Suprapubic skin (tissue), 4 donors: ENCODE results near the gene MARVELD2. TPM values are rescaled to one million over a fixed set of nuclear protein-coding genes. Genes with fewer than 3 reads are reported as not detected.
"Not testable (repeated sequence)": the region's sequence is repeated elsewhere in the genome, so short reads cannot be mapped to it uniquely, and the experiment has no call there.

ENCODE experiments used
- DNase-seq, 2 donors: peaks; one replicate each; pipeline ENCODE4 v3.0.0-alpha.2; 2019; ENCODE audit warnings: low spot score in 2 of 2
- H3K27ac ChIP-seq: fragments of 200-600 bp; sonication (generic); one replicate; pipeline ENCODE4 v1.5.1; 2019
- H3K27me3 ChIP-seq: fragments of 200-600 bp; sonication (generic); one replicate; pipeline ENCODE4 v1.5.1; 2019
- H3K36me3 ChIP-seq: fragments of 200-600 bp; sonication (generic); one replicate; pipeline ENCODE4 v1.5.1; 2019
- H3K4me1 ChIP-seq: fragments of 200-600 bp; sonication (generic); one replicate; pipeline ENCODE4 v1.5.1; 2019
- H3K4me3 ChIP-seq: fragments of 200-600 bp; sonication (generic); one replicate; pipeline ENCODE4 v1.5.1; 2019; ENCODE audit warnings: mild to moderate bottlenecking
- H3K9me3 ChIP-seq: fragments of 200-600 bp; sonication (generic); one replicate; pipeline ENCODE4 v1.5.1; 2019
- CTCF ChIP-seq, 2 donors: fragments of 200-600 bp in 1 of 2; fragments of 450-650 bp in 1 of 2; sonication (generic) in 1 of 2; IDR thresholded peaks; one replicate each; pipeline ENCODE4 v1.5.1; 2016 to 2019; ENCODE audit warnings: antibody characterized with exemption in 2 of 2, mild to moderate bottlenecking in 1 of 2, moderate library complexity in 1 of 2
- EP300 ChIP-seq: sonication (generic); formaldehyde crosslinking; IDR thresholded peaks from one replicate; pipeline ENCODE4 v1.6.1; 2017; ENCODE audit warnings: antibody characterized with exemption
- POLR2A ChIP-seq, 2 donors: fragments of 450-650 bp; IDR thresholded peaks; one replicate each; pipeline ENCODE4 v1.6.1; 2017; ENCODE audit warnings: antibody characterized with exemption in 2 of 2, mild to moderate bottlenecking in 2 of 2, moderate library complexity in 2 of 2
- POLR2AphosphoS5 ChIP-seq, 3 donors: sonication (generic); formaldehyde crosslinking; IDR thresholded peaks; one replicate each; pipeline ENCODE4 v1.6.1; 2017; ENCODE audit warnings: antibody characterized with exemption in 3 of 3
- WGBS: methylation state at CpG from one replicate; pipeline ENCODE4 v1.1.5; 2018; 5-methylcytosine and 5-hydroxymethylcytosine counted together
- total RNA-seq, 4 donors: library from RNA; depleted of rRNA; stranded (reverse); fragments of >200 nt; gene quantifications; one replicate each; pipeline ENCODE4 v1.1.0, GENCODE V29; 2016

MARVELD2 gene
- total RNA-seq, 4 donors from 2014 or later = 22.5 to 29.4 (median 26.0) TPM

- no peaks in the 10 kb centered on the region for H3K27me3 ChIP-seq
- no peak overlapping the region for H3K27ac ChIP-seq
- H3K9me3 ChIP-seq = no peaks in the 10 kb centered on the region
- DNase-seq = no peak
- TF ChIP-seq EP300 = no peak
- TF ChIP-seq CTCF (IDR thresholded peaks at IDR 0.05) = no peak
- TF ChIP-seq POLR2AphosphoS5 (IDR thresholded peaks at IDR 0.05) = no peak
- no peak for TF ChIP-seq POLR2A (IDR thresholded peaks at IDR 0.05)
- WGBS = 41% methylated on average over 1 of the region's 1 CpG
- no peak overlapping the region for H3K4me3 ChIP-seq
- no peaks in the 10 kb centered on the region for H3K4me1 ChIP-seq
- no peaks in the 10 kb centered on the region for H3K36me3 ChIP-seq
These were observed 62.3 kb downstream of the MARVELD2 start for GRCh38 chr5:69477170-69477569.

GRCh38 chr5:69478296-69478695 lies 63.4 kb downstream of the MARVELD2 start:
- not testable (repeated sequence) for H3K27me3 ChIP-seq, DNase-seq, H3K9me3 ChIP-seq, H3K4me1 ChIP-seq, H3K36me3 ChIP-seq, H3K4me3 ChIP-seq, H3K27ac ChIP-seq
- WGBS = 84% methylated on average over 7 of the region's 7 CpGs

DNA sequence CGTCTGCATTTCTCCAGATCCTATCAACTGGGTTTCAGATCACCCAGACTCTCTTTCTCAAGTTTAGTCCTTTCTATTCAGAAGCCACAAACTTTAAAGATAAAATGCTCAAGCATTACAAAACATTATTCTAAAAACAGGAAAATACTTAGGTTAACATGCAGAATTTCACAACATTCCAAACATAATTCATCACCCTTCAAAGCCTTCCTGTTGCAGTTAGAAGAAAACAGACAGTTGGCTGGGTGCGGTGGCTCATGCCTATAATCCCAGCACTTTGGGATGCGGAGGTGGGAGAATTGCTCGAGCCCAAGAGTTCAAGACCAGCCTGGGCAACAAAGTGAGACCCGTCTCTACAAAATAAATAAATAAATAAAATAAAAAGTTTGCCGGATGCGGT lies 70.0 kb downstream of the MARVELD2 start:
- no peak for DNase-seq
- no peak overlapping the region for H3K4me3 ChIP-seq
- WGBS = 70% methylated on average over 7 of the region's 7 CpGs
- no peaks in the 10 kb centered on the region for H3K9me3 ChIP-seq
- TF ChIP-seq CTCF (IDR thresholded peaks at IDR 0.05) (no peak), EP300 (no peak)
- H3K36me3 ChIP-seq = no peaks in the 10 kb centered on the region
- no peaks in the 10 kb centered on the region for H3K4me1 ChIP-seq
- no peak overlapping the region for H3K27ac ChIP-seq
- peaks cover 10% of the 10 kb centered on the region for H3K27me3 ChIP-seq

DNA sequence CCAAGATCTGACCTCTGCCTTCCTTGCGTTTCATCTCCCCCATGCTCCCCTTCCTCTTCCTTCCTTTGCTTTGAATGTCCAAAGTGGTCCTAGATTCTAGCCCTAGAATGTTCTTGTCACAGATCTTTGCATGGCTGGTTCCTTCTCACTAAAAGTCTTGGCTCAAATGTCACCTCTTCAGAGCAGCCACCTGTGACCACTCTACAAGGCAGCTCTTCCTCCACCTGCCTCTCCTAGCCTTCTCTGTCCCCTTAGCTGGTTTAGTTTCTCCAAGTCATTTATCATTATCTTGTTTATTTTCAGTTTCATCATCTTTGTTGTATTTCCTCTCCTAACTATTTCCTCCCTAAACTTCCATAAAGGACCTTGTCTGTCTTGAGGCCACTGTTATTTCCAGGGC lies 70.6 kb downstream of the MARVELD2 start:
- Histone ChIP-seq H3K27ac (no peak overlapping the region), H3K4me1 (no peaks in the 10 kb centered on the region), H3K4me3 (no peak overlapping the region), H3K36me3 (no peaks in the 10 kb centered on the region), H3K27me3 (peaks cover 10% of the 10 kb centered on the region), H3K9me3 (no peaks in the 10 kb centered on the region)
- TF ChIP-seq POLR2A (IDR thresholded peaks at IDR 0.05) = no peak
- no peak for TF ChIP-seq POLR2AphosphoS5 (IDR thresholded peaks at IDR 0.05)
- no peak for TF ChIP-seq EP300
- TF ChIP-seq CTCF (IDR thresholded peaks at IDR 0.05) = no peak
- no peak for DNase-seq
- WGBS = 80% methylated on average over 1 of the region's 1 CpG

DNA sequence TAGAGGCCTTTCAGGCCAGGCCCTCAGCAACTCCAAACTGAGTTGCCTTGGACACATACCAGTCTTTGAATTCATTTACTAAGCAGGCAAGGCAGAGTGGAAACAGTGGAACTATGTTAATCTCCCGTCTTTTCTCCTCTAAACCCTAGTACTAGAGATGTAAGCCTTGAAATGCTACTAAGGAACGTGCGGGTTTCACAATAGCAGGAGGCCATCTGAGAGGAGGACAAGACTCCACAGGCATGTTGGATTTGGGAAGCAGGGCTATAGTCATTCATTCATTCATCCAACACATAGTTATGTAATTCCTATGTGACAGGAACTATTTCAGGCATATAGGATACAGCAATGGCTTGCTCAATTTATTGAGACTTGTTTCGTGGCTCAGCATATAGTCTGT lies 74.3 kb downstream of the MARVELD2 start:
- no peak overlapping the region for H3K4me3 ChIP-seq
- TF ChIP-seq CTCF (IDR thresholded peaks at IDR 0.05) = no peak
- no peak for TF ChIP-seq EP300
- H3K4me1 ChIP-seq = peaks cover 26% of the 10 kb centered on the region
- WGBS = 73% methylated on average over 4 of the region's 4 CpGs
- H3K27me3 ChIP-seq = peaks cover 30% of the 10 kb centered on the region
- DNase-seq = no peak
- H3K9me3 ChIP-seq = no peaks in the 10 kb centered on the region
- H3K36me3 ChIP-seq = no peaks in the 10 kb centered on the region
- no peak overlapping the region for H3K27ac ChIP-seq

DNA sequence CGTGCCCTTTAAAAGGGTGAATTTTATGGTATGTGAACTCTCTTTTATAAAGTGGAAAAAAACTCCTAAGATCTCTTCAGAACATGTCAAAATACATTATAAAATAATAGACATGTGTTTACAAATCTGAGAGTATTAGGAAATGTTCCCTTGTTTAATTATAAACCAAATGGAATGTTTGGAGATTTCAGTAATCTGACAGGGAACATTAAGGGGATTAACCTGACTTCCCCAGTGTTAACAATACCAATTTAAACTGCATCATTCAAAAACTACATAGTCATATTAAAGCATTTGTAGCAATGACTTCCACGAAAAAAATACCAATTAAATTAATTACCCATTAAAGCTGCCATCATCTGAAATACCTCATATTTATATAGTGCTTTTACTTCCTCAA lies 76.1 kb downstream of the MARVELD2 start:
- Histone ChIP-seq H3K36me3 (no peaks in the 10 kb centered on the region), H3K9me3 (no peaks in the 10 kb centered on the region), H3K4me3 (no peak overlapping the region), H3K27ac (no peak overlapping the region), H3K4me1 (peaks cover 26% of the 10 kb centered on the region), H3K27me3 (peaks cover 42% of the 10 kb centered on the region)
- 62% methylated on average over 2 of the region's 2 CpGs for WGBS
- TF ChIP-seq CTCF (IDR thresholded peaks at IDR 0.05) (no peak), POLR2AphosphoS5 (IDR thresholded peaks at IDR 0.05) (no peak), EP300 (no peak), POLR2A (IDR thresholded peaks at IDR 0.05) (no peak)
- no peak for DNase-seq
